HPDE6-E6E7 (cell line): ENCODE results near the gene FAM209A.
"Not testable (repeated sequence)": the region's sequence is repeated elsewhere in the genome, so short reads cannot be mapped to it uniquely, and the experiment has no call there.

Experiments
- DNase-seq: peaks from one replicate; pipeline ENCODE4 v3.0.0; 2011; ENCODE audit warnings: missing footprints; ENCODE audit errors: extremely low spot score

FAM209A gene

GRCh38 chr20:56524444-56524843 is at the start of gene FAM209A:
TSS of gene FAM209A (plus strand) at chr20:56524744. CDS start at chr20:56524809, 65 bp downstream.
- not testable (repeated sequence) for DNase-seq

- DNase-seq = no peak
These were observed 40.6 kb upstream of the FAM209A start for GRCh38 chr20:56483970-56484369.

- DNase-seq = no peak
These were observed 37.3 kb upstream of the FAM209A start for GRCh38 chr20:56487216-56487615.

GRCh38 chr20:56488566-56488965 is 36.0 kb upstream of the FAM209A start:
- DNase-seq = no peak

GRCh38 chr20:56501116-56501515 is 23.4 kb upstream of the FAM209A start:
- DNase-seq = no peak

GRCh38 chr20:56503916-56504315 is 20.6 kb upstream of the FAM209A start:
- DNase-seq = no peak

GRCh38 chr20:56504373-56505005 is 20.1 kb upstream of the FAM209A start:
- DNase-seq = no peak

- no peak for DNase-seq
These were observed 18.4 kb upstream of the FAM209A start for GRCh38 chr20:56506103-56506502.

- DNase-seq = no peak
These were observed 12.6 kb upstream of the FAM209A start for GRCh38 chr20:56511926-56512325.

- no peak for DNase-seq
These were observed 11.1 kb upstream of the FAM209A start for GRCh38 chr20:56513161-56514150.

- no peak for DNase-seq
These were observed 7.9 kb upstream of the FAM209A start for GRCh38 chr20:56516631-56517030.

- no peak for DNase-seq
These were observed 7.3 kb upstream of the FAM209A start for GRCh38 chr20:56517211-56517610.

GRCh38 chr20:56517641-56518040 is 6.9 kb upstream of the FAM209A start:
- DNase-seq = no peak

- DNase-seq = no peak
These were observed 6.4 kb upstream of the FAM209A start for GRCh38 chr20:56518126-56518525.

GRCh38 chr20:56518721-56519398 is 5.7 kb upstream of the FAM209A start:
- DNase-seq = no peak

- DNase-seq = no peak
These were observed 5.0 kb upstream of the FAM209A start for GRCh38 chr20:56519551-56519950.

GRCh38 chr20:56520180-56520579 is 4.4 kb upstream of the FAM209A start:
- DNase-seq = no peak

- DNase-seq = not testable (repeated sequence)
These were observed 3.7 kb upstream of the FAM209A start for GRCh38 chr20:56520746-56521354.

- DNase-seq = no peak
These were observed 2.2 kb upstream of the FAM209A start for GRCh38 chr20:56522311-56522710.

- DNase-seq = no peak
These were observed 3.0 kb downstream of the FAM209A start for GRCh38 chr20:56527521-56527920.

- not testable (repeated sequence) for DNase-seq
These were observed 8.4 kb downstream of the FAM209A start, which contains the start of gene FAM209B for GRCh38 chr20:56532946-56533345. TSS of gene FAM209B (plus strand) at chr20:56533246. CDS start at chr20:56533342, 96 bp downstream.

GRCh38 chr20:56537997-56538396 is 13.5 kb downstream of the FAM209A start:
- no peak for DNase-seq
